ENCODE measurements around the gene TGFA.
A peak's percentile ranks its signal among the peaks of the same experiment; 100 is the strongest.
"Not testable (repeated sequence)": the region's sequence is repeated elsewhere in the genome, so short reads cannot be mapped to it uniquely, and the experiment has no call there.

TGFA gene

GRCh38 chr2:70496819-70497218, 56.8 kb downstream of the TGFA start:
- no peak for DNase-seq

- no peak for DNase-seq
Observed at GRCh38 chr2:70494293-70494886, 59.2 kb downstream of the TGFA start.

GRCh38 chr2:70490381-70490780, 63.2 kb downstream of the TGFA start:
- no peak for DNase-seq

GRCh38 chr2:70489165-70489564, 64.5 kb downstream of the TGFA start:
- DNase-seq = no peak

GRCh38 chr2:70484086-70484485, 69.5 kb downstream of the TGFA start:
- DNase-seq = no peak

- DNase-seq = no peak
Observed at GRCh38 chr2:70482401-70482800, 71.2 kb downstream of the TGFA start.

- no peak for DNase-seq
Observed at GRCh38 chr2:70480468-70480867, 73.2 kb downstream of the TGFA start.

GRCh38 chr2:70479816-70480215, 73.8 kb downstream of the TGFA start:
- DNase-seq = no peak

- DNase-seq = no peak
Observed at GRCh38 chr2:70477441-70477844, 76.2 kb downstream of the TGFA start.

- peak in 2 of 6 experiments; percentile 17 to 36 for DNase-seq
Observed at GRCh38 chr2:70475266-70475665, 78.4 kb downstream of the TGFA start.

- DNase-seq = no peak
Observed at GRCh38 chr2:70474256-70474848, 79.3 kb downstream of the TGFA start.

- DNase-seq = peak in 2 of 6 experiments; percentile 5 to 17
Observed at GRCh38 chr2:70473101-70473722, 80.4 kb downstream of the TGFA start.

- DNase-seq = no peak
Observed at GRCh38 chr2:70472221-70472890, 81.3 kb downstream of the TGFA start.

GRCh38 chr2:70471129-70471528, 82.5 kb downstream of the TGFA start:
- DNase-seq = peak in 2 of 6 experiments; percentile 10 to 20

GRCh38 chr2:70469961-70470360, 83.7 kb downstream of the TGFA start:
- DNase-seq = no peak

GRCh38 chr2:70469435-70469834, 84.2 kb downstream of the TGFA start:
- DNase-seq = no peak

- DNase-seq = no peak
Observed at GRCh38 chr2:70468878-70469277, 84.7 kb downstream of the TGFA start.

GRCh38 chr2:70467831-70468779, 85.5 kb downstream of the TGFA start:
- DNase-seq = no peak

GRCh38 chr2:70467237-70467636, 86.4 kb downstream of the TGFA start:
- DNase-seq = no peak

- DNase-seq = not testable (repeated sequence)
Observed at GRCh38 chr2:70466647-70467046, 87.0 kb downstream of the TGFA start.

- DNase-seq = no peak
Observed at GRCh38 chr2:70463997-70464396, 89.6 kb downstream of the TGFA start.

- no peak for DNase-seq
Observed at GRCh38 chr2:70463581-70463980, 90.0 kb downstream of the TGFA start.

All from stimulated activated naive CD4-positive, alpha-beta T cell (primary cell).